Thymus (tissue), 11 donors: ENCODE measurements around the gene MAN1B1. TPM values are rescaled to one million over a fixed set of nuclear protein-coding genes. Genes with fewer than 3 reads are reported as not detected.

Experiments
- DNase-seq, 9 donors: peaks; one replicate each; pipeline ENCODE4 v3.0.0-alpha.2; 2013; ENCODE audit warnings: low spot score in 9 of 9, low read depth in 6 of 9, missing footprints in 1 of 9
- H3K27ac ChIP-seq, 2 donors: one replicate each; pipeline ENCODE4 v1.5.1; 2013; ENCODE audit warnings: control low read depth in 1 of 2, low read depth in 1 of 2, low read length in 1 of 2, mild to moderate bottlenecking in 1 of 2, moderate library complexity in 1 of 2
- H3K27me3 ChIP-seq, 2 donors: one replicate each; pipeline ENCODE4 v1.5.1; 2013; ENCODE audit warnings: low read length in 1 of 2; ENCODE audit not compliant: control insufficient read depth in 2 of 2, insufficient read depth in 1 of 2
- H3K36me3 ChIP-seq, 2 donors: one replicate each; pipeline ENCODE4 v1.5.1; 2013; ENCODE audit warnings: low read length in 1 of 2, mild to moderate bottlenecking in 1 of 2, moderate library complexity in 1 of 2; ENCODE audit not compliant: control insufficient read depth in 2 of 2, insufficient read depth in 2 of 2
- H3K4me1 ChIP-seq, 2 donors: one replicate each; pipeline ENCODE4 v1.5.1; 2013; ENCODE audit warnings: low read length in 2 of 2; ENCODE audit not compliant: control insufficient read depth in 2 of 2, insufficient read depth in 2 of 2
- H3K4me3 ChIP-seq, 2 donors: one replicate each; pipeline ENCODE4 v1.5.1; 2013; ENCODE audit warnings: low read length in 2 of 2, control low read depth in 1 of 2, mild to moderate bottlenecking in 1 of 2
- H3K9me3 ChIP-seq, 2 donors: one replicate each; pipeline ENCODE4 v1.5.1; 2013; ENCODE audit warnings: low read length in 1 of 2, mild to moderate bottlenecking in 1 of 2; ENCODE audit not compliant: control insufficient read depth in 2 of 2, insufficient read depth in 1 of 2
- WGBS: extraction: QIAGEN DNeasy Blood & Tissue Kit; methylation state at CpG from one replicate; pipeline ENCODE4 v1.1.7; 2013; 5-methylcytosine and 5-hydroxymethylcytosine counted together
- polyA plus RNA-seq: library from polyadenylated mRNA; stranded (reverse); fragments of 200-250 nt; gene quantifications from one replicate; pipeline ENCODE4 v1.2.3, GENCODE V29; 2013
- total RNA-seq: library from RNA; stranded (reverse); fragments of 120-200 nt; gene quantifications from one replicate; pipeline ENCODE4 v1.2.4, GENCODE V29; 2013
- donor health status: healthy.

MAN1B1 gene
- total and polyA plus RNA-seq, 2 donors = 26.8 to 107 TPM

- Histone ChIP-seq H3K27ac (no peak overlapping the region), H3K4me1 (peaks cover 15 to 20% of the 10 kb centered on the region in 2 donors), H3K27me3 (peaks cover 5 to 24% of the 10 kb centered on the region in 2 donors), H3K36me3 (peaks cover 6 to 9% of the 10 kb centered on the region in 2 donors), H3K9me3 (no peaks in the 10 kb centered on the region), H3K4me3 (no peak overlapping the region)
- DNase-seq = no peak
- WGBS = 95% methylated on average over 5 of the region's 5 CpGs
Observed at GRCh38 chr9:137088121-137088520, 1.3 kb downstream of the MAN1B1 start.

DNA sequence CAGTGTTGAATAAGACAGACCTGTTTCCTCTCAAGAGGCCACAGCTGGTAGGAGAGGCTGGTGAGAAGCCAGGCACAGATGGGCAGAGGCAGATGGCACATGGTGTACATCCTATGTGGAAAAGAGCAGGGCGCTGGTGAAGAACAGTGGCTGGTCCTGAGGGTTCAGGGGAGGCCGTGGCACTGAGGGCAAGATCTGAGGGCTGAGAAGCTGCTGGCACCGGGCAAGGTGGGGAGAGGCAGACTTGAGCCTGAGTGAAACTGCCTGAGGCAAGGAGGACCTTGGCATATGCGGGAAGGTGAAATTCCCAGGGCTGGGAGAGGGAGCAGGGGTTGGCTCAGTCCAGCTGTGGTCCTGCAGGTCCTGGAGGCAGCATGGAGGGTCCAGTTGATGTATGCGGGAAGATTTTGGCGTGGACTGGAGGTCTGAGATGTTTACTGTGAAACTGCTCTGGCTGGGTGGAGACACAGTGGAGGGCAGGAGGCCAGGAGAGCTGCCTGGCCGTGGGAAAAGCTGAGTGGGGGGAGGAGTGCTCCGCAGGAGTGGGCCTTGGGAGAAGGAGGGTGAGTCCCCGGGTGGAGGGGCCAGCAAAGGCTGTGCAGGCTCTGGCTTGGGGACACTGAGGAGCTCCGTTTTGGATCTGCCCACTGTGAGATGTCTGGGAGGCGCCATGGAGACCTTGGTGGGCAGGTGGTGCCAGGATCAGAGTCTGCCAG, 2.6 kb downstream of the MAN1B1 start:
- WGBS = 97% methylated on average over 11 of the region's 11 CpGs
- H3K4me3 ChIP-seq = no peak overlapping the region

GRCh38 chr9:137095664-137096517, 9.1 kb downstream of the MAN1B1 start:
- H3K36me3 ChIP-seq = peaks cover 36 to 49% of the 10 kb centered on the region in 2 donors
- peaks cover 4 to 19% of the 10 kb centered on the region in 2 donors for H3K4me1 ChIP-seq
- peak overlapping the region; percentile 93 to 94 for H3K27ac ChIP-seq
- DNase-seq = peak; percentile 62 to 95 (median 85)
- peaks cover 0 to 10% of the 10 kb centered on the region in 2 donors for H3K9me3 ChIP-seq
- 54% methylated on average over 30 of the region's 30 CpGs for WGBS
- peak overlapping the region; percentile 4 to 45 for H3K4me3 ChIP-seq
- H3K27me3 ChIP-seq = no peaks in the 10 kb centered on the region

More for the DNA sequence above, 2.6 kb downstream of the MAN1B1 start:
- H3K36me3 ChIP-seq = peaks cover 6 to 9% of the 10 kb centered on the region in 2 donors
- peaks cover 15 to 20% of the 10 kb centered on the region in 2 donors for H3K4me1 ChIP-seq
- H3K27ac ChIP-seq = no peak overlapping the region
- DNase-seq = no peak
- H3K9me3 ChIP-seq = no peaks in the 10 kb centered on the region
- H3K27me3 ChIP-seq = peaks cover 5 to 18% of the 10 kb centered on the region in 2 donors

DNA sequence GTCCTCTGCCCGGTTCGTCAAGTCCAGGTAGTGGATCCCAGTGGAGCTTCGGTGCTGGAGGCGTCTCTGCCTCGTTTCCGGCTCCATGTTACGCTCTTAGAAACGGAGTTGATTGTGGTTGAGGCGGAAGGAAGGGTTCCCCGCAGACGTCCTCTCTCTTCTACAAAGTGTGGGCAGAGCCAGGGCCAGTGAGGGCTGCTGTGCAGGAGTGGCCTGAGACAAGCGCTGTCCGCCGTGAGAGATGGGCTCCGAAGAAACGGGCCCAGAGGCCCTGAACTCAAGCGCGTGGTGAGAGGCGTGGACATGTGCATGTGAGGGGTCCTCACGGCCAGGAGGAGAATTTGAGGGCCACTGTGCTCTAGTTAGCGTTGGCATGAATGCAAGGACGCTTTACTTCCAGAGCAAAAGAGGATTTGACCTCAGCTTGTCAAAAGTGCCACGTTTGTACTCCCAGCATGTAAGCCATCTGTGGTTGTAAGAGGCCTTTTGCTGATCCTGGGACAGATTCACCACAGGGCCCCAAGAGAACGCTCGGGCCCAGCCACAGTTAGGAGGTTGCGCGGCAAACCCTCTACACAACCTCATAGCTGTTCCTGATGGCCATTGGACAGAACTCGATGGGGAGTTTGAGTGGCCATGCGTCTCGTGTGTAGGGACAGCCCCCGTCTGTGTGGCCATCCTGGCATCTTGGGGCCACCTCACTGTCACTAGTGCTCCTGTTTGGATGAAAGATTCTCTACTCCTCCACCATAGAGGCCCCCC, 10.2 kb downstream of the MAN1B1 start:
- H3K27ac ChIP-seq = peak overlapping the region in 1 of 2 donors; percentile 93
- no peak for DNase-seq
- no peaks in the 10 kb centered on the region for H3K27me3 ChIP-seq
- peaks cover 0 to 11% of the 10 kb centered on the region in 2 donors for H3K9me3 ChIP-seq
- H3K36me3 ChIP-seq = peaks cover 43 to 55% of the 10 kb centered on the region in 2 donors
- WGBS = 97% methylated on average over 31 of the region's 31 CpGs
- peaks cover 4 to 19% of the 10 kb centered on the region in 2 donors for H3K4me1 ChIP-seq
- no peak overlapping the region for H3K4me3 ChIP-seq

GRCh38 chr9:137097761-137098462, 11.1 kb downstream of the MAN1B1 start:
- H3K4me3 ChIP-seq = no peak overlapping the region
- 97% methylated on average over 20 of the region's 20 CpGs for WGBS
- no peak for DNase-seq

GRCh38 chr9:137099231-137099630, 12.4 kb downstream of the MAN1B1 start:
- WGBS = 91% methylated on average over 14 of the region's 14 CpGs
- Histone ChIP-seq H3K36me3 (peaks cover 63 to 72% of the 10 kb centered on the region in 2 donors), H3K27me3 (no peaks in the 10 kb centered on the region), H3K27ac (no peak overlapping the region), H3K4me1 (peaks cover 4 to 19% of the 10 kb centered on the region in 2 donors), H3K9me3 (peaks cover 8 to 24% of the 10 kb centered on the region in 2 donors), H3K4me3 (no peak overlapping the region)
- DNase-seq = no peak

More at GRCh38 chr9:137097761-137098462, 11.1 kb downstream of the MAN1B1 start:
- Histone ChIP-seq H3K4me1 (peaks cover 4 to 19% of the 10 kb centered on the region in 2 donors), H3K36me3 (peaks cover 50 to 60% of the 10 kb centered on the region in 2 donors), H3K27ac (no peak overlapping the region), H3K27me3 (no peaks in the 10 kb centered on the region), H3K9me3 (peaks cover 5 to 21% of the 10 kb centered on the region in 2 donors)

DNA sequence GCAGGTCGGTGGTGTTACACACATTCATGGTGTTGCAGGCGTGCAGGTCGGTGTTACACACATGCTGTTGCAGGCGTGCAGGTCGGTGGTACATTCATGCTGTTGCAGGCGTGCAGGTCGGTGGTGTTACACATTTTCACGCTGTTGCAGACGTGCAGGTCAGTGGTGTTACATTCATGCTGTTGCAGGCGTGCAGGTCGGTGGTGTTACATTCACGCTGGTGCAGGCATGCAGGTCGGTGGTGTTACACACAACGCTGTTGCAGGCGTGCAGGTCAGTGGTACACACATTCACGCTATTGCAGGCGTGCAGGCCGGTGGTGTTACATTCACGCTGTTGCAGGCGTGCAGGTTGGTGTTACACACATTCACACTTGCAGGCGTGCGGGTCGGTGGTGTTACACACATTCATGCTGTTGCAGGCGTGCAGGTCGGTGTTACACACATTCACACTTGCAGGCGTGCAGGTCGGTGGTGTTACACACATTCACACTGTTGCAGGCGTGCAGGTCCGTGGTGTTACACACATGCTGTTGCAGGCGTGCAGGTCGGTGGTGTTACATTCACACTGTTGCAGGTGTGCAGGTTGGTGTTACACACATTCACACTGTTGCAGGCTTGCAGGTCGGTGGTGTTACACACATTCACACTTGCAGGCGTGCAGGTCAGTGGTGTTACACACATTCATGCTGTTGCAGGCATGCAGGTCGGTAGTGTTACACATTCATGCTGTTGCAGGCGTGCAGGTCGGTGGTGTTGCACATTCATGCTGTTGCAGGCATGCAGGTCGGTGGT, 16.6 kb downstream of the MAN1B1 start:
- H3K9me3 ChIP-seq = peaks cover 8 to 17% of the 10 kb centered on the region in 2 donors
- no peak overlapping the region for H3K4me3 ChIP-seq
- no peak overlapping the region for H3K27ac ChIP-seq
- H3K27me3 ChIP-seq = no peaks in the 10 kb centered on the region
- no peaks in the 10 kb centered on the region for H3K4me1 ChIP-seq
- no peak for DNase-seq
- peaks cover 77 to 93% of the 10 kb centered on the region in 2 donors for H3K36me3 ChIP-seq
- 95% methylated on average over 37 of the region's 37 CpGs for WGBS
